NCI-H446 treated with DMSO at 0.1 percent for 48 hours (cell line): ENCODE results near the gene GTF3C5.
"Not testable (repeated sequence)": the region's sequence is repeated elsewhere in the genome, so short reads cannot be mapped to it uniquely, and the experiment has no call there.

Experiments
- DNase-seq: peaks from one replicate; lab custom pipeline; 2025; lab: John Stamatoyannopoulos, UW

The GTF3C5 gene

DNA sequence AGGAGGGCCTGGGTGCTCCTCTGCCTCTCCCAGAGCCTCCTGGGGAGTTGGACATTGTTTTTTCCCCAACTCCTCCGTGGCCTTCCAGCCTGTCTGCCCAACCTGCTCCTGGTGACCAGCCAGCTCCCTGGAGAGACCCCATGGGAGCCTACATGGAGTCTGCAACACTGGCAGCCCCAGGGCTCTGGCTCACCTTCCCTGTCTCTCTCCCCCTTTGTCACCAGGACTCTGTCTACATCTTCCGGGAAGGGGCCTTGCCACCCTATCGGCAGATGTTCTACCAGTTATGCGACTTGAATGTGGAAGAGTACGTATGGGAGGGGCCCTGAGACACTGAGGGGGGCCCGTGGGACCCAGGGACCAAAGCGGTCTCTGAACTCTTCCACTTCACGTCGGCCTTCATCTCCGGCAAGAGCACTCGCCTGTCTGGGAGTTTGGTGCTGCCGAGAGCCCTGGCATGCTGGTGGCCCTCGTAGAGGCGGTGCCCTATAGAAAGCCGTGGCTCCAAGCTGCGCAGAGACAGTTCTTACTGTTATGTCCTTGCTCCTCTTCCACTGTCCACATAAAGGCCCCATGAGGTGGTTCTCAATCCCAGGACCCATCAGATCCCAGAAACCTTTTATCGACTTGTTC lies 25.1 kb downstream of the GTF3C5 start:
- DNase-seq: no peak

DNA sequence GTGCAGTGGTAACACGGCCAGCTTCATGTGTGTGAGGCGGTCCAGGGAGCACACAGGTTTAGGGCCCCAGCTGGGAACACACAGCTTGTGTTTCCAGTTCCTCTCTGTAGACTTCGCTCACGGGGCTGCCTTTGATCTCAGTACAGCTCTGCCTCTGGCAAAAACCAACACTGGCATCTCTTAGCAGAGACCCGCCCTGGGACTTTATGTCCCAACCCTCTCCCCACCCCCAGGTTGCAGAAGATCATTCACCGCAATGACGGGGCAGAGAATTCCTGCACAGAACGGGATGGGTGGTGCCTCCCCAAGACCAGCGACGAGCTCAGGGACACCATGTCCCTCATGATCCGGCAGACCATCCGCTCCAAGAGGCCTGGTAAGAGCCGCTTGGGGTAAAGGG lies 25.7 kb downstream of the GTF3C5 start:
- no peak for DNase-seq

DNA sequence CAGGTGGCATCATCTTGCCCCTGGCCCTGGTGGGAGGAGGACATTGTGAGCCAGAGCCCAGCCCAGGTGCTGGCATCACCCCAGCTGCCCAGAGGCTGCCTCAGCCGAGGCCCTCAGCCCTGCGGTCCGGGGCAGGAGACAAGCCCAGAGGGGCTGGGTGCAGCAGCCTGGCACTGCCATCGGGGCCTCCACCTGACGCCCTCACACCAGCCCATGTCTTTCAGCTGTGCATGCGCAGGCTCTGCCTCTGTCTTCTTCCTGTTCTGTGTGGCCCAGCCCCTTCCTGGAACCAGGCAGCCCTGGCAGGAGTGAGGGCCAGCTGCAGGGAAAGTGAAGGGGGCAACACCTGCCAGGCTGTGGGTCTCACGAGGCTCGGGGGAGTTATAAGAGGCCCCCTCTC lies 26.2 kb downstream of the GTF3C5 start:
- no peak for DNase-seq

DNA sequence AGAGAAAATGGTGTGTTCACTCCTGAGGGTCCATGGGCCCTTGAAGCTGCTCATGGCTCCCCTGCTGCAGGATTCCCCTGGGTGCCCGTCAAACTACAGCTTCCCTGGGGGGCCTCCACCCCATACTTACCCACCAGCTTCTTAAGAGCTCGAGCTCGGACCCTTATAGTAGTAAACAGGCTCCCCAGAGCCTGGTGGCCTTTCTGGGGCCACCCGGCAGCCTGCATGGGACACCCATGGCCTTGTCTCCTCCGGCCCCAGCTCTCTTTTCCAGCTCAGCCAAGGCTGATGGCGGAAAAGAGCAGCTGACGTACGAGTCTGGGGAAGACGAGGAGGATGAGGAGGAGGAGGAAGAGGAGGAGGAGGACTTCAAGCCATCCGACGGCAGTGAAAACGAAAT lies 26.8 kb downstream of the GTF3C5 start:
- DNase-seq: no peak

DNA sequence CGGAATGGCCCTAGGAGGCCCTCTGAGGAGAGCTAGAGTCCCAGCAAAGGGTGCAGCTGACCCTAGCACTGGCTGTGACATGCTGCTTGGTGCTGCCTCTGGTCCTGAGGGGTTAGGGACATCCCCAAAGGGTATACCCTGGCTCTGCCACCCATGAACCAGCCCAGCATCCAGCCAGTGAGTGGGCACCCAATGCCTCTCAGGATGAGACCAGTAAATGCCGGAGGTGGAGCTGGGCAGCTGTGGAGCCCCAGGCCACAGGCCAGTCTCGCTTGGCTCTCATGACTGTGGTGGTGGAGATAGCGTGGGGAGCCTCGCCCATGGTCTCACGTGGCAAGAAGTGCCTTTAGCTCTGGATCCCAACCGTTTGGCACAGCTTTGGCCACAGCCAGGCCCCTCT lies 27.3 kb downstream of the GTF3C5 start:
- DNase-seq: no peak

DNA sequence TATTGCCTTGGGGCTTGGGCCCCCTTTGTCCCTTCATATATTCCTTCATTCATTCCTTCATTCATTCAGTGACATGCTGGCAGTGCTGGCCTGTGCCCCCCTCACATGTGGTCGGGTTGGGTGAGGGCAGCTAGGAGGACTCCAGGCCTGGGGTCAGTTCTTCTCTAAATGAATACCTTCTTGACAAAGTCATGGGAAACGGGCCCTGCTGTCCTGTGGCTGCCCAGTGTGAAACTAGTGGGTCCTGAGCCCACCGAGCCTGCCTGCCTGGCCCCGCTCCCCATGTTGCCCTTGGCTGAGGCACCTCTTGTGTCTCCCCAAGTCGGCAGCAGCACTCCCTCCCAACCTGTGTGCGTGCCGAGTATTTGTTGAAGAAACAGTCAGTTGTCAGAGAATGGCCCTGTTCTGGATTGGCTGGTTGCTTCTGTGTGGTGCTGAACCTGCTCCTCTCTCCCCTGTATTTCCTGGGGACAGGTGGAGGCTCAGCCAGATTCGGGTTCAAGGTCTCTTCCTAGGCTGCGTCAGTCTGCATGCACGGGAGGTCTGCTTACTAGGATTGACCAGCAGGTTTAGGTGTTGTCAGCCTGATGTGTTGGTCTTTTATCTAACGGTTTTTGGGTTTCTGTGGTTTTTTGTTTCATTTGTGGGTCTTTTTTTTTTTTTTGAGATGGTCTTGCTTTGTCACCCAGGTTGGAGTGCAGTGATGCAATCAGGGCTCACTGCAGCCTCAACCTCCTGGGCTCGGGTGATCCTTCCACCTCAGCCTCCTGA lies 27.9 kb downstream of the GTF3C5 start:
- no peak for DNase-seq

DNA sequence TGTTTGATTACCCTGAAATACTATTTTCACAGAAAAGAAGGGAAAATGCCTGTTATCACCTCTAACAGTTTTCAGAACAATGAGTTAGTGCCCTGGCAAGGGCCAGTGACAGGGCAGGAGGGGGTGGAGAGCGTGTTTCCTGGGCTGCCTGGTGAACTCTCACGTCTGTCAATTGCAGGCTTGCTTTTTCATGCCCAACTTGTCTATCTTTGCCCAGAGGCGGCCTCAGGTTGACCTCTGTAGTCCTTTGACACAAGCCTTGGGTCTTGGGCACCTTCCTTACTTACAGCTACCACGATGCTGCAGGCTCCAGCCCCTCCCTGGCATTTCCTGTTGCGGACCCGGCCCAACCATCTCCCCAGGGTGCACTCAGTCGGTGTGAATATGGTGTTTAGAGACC lies 28.8 kb downstream of the GTF3C5 start:
- DNase-seq: no peak

DNA sequence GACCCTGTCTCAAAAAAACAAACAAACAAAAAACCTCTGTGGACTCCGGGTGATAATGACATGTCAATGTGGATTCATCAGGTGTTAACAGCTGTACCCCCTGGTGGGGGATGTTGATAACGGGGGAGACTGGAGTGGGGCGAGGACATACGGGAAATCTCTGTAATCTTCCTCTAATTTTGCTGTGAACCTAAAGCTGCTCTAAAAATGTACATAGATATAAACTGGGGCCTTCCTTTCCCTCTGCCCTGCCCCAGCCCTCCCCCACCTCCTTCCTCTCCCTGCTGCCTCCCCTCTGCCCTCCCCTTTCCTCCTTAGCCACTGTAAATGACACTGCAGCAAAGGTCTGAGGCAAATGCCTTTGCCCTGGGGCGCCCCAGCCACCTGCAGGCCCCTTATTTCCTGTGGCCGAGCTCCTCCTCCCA lies 29.6 kb downstream of the GTF3C5 start:
- DNase-seq: no peak

DNA sequence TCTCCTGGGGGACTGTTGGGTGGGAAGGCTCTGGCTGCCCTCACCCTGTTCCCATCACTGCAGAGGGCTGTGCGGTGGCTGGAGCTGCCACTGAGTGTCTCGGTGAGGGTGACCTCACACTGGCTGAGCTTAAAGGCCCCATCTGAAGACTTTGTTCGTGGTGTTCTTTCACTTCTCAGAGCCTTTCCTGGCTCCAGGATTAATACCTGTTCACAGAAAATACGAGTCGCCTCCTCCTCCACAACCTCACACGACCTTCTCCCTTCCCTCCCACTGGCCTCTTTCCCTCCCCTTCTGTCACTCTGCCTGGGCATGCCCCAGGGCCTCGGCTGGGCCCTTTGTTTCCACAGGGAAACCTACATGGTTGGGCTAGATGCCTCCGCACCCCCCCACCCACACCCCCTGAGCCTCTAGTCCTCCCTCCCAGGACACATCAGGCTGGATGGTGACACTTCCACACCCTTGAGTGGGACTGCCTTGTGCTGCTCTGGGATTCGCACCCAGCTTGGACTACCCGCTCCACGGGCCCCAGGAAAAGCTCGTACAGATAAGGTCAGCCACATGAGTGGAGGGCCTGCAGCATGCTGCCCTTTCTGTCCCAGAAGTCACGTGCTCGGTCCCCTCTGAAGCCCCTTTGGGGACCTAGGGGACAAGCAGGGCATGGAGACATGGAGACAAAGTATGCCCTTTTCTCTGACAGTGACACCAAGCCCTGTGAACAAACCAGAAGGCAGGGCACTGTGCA lies 30.4 kb downstream of the GTF3C5 start:
- DNase-seq: not testable (repeated sequence)

DNA sequence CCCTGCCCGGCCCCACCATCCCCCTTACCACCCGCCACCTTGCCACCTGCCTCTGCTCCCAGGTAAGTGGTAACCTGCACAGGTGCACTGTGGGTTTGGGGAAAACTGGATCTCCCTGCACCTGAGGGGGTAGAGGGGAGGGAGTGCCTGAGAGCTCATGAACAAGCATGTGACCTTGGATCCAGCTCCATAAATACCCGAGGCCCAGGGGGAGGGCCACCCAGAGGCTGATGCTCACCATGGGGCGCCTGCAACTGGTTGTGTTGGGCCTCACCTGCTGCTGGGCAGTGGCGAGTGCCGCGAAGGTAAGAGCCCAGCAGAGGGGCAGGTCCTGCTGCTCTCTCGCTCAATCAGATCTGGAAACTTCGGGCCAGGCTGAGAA lies 31.0 kb downstream of the GTF3C5 start, which contains the start of gene CEL:
Gene CEL (plus strand): TSS at position 218 of the 382 bp plus-strand sequence. CDS start 22 bp downstream, at position 240.
- DNase-seq: not testable (repeated sequence)

DNA sequence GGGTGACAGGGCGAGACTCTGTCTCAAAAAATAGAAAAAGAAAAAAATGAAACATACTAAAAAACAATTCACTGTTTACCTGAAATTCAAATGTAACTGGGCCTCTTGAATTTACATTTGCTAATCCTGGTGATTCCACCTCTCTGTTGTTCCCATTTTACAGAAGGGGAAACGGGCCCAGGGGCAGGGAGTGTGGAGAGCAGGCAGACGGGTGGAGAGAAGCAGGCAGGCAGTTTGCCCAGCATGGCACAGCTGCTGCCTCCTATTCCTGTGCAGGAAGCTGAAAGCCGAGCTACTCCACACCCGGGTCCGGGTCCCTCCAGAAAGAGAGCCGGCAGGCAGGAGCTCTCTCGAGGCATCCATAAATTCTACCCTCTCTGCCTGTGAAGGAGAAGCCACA lies 31.8 kb downstream of the GTF3C5 start:
- DNase-seq: not testable (repeated sequence)

DNA sequence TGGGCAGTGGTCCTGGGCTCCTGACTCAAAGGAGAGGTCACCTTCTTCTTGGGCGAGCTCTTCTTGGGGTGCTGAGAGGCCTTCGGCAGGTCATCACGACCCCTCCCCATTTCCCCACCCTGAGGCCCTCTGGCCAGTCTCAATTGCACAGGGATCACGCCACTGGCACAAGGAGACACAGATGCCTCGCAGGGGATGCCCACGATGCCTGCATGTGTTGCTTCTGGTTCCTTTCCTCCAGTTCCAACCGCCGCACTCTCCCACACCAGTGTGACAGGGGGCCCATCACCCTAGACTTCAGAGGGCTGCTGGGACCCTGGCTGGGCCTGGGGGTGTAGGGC lies 32.3 kb downstream of the GTF3C5 start:
- no peak for DNase-seq

DNA sequence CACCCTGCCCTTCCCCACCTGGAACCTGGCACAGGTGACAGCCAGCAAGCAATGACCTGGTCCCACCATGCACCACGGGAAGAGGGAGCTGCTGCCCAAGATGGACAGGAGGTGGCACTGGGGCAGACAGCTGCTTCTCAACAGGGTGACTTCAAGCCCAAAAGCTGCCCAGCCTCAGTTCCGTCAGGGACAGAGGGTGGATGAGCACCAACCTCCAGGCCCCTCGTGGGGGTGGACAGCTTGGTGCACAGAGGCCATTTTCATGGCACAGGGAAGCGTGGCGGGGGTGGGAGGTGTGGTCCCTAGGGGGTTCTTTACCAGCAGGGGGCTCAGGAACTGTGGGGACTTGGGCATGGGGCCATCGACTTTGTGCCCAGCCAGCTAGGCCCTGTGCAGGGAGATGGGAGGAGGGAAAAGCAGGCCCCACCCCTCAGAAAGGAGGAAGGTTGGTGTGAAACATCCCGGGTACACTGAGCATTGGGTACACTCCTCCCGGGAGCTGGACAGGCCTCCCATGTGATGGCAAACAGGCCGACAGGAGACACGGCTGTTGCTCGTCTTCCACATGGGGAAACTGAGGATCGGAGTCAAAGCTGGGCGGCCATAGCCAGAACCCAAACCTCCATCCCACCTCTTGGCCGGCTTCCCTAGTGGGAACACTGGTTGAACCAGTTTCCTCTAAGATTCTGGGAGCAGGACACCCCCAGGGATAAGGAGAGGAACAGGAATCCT lies 32.9 kb downstream of the GTF3C5 start:
- DNase-seq: no peak

DNA sequence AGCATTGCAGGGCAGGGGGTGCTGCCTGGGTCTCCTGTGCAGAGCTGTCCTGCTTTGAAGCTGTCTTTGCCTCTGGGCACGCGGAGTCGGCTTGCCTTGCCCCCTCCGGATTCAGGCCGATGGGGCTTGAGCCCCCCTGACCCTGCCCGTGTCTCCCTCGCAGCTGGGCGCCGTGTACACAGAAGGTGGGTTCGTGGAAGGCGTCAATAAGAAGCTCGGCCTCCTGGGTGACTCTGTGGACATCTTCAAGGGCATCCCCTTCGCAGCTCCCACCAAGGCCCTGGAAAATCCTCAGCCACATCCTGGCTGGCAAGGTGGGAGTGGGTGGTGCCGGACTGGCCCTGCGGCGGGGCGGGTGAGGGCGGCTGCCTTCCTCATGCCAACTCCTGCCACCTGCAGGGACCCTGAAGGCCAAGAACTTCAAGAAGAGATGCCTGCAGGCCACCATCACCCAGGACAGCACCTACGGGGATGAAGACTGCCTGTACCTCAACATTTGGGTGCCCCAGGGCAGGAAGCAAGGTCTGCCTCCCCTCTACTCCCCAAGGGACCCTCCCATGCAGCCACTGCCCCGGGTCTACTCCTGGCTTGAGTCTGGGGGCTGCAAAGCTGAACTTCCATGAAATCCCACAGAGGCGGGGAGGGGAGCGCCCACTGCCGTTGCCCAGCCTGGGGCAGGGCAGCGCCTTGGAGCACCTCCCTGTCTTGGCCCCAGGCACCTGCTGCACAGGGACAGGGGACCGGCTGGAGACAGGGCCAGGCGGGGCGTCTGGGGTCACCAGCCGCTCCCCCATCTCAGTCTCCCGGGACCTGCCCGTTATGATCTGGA lies 33.7 kb downstream of the GTF3C5 start:
- DNase-seq: no peak

DNA sequence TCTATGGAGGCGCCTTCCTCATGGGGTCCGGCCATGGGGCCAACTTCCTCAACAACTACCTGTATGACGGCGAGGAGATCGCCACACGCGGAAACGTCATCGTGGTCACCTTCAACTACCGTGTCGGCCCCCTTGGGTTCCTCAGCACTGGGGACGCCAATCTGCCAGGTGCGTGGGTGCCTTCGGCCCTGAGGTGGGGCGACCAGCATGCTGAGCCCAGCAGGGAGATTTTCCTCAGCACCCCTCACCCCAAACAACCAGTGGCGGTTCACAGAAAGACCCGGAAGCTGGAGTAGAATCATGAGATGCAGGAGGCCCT lies 34.2 kb downstream of the GTF3C5 start:
- no peak for DNase-seq

DNA sequence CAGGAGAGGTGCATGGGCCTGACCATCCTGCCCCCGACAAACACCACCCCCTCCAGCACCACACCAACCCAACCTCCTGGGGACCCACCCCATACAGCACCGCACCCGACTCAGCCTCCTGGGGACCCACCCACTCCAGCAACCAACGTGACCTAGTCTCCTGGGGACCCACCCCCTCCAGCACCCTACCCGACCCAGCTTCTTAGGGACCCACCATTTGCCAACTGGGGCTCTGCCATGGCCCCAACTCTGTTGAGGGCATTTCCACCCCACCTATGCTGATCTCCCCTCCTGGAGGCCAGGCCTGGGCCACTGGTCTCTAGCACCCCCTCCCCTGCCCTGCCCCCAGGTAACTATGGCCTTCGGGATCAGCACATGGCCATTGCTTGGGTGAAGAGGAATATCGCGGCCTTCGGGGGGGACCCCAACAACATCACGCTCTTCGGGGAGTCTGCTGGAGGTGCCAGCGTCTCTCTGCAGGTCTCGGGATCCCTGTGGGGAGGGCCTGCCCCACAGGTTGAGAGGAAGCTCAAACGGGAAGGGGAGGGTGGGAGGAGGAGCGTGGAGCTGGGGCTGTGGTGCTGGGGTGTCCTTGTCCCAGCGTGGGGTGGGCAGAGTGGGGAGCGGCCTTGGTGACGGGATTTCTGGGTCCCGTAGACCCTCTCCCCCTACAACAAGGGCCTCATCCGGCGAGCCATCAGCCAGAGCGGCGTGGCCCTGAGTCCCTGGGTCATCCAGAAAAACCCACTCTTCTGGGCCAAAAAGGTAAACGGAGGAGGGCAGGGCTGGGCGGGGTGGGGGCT lies 35.6 kb downstream of the GTF3C5 start:
- no peak for DNase-seq

DNA sequence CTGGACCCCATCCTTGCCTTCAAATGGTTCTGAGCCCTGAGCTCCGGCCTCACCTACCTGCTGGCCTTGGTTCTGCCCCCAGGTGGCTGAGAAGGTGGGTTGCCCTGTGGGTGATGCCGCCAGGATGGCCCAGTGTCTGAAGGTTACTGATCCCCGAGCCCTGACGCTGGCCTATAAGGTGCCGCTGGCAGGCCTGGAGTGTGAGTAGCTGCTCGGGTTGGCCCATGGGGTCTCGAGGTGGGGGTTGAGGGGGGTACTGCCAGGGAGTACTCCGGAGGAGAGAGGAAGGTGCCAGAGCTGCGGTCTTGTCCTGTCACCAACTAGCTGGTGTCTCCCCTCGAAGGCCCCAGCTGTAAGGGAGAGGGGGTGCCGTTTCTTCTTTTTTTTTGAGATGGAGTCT lies 36.2 kb downstream of the GTF3C5 start:
- DNase-seq: no peak

DNA sequence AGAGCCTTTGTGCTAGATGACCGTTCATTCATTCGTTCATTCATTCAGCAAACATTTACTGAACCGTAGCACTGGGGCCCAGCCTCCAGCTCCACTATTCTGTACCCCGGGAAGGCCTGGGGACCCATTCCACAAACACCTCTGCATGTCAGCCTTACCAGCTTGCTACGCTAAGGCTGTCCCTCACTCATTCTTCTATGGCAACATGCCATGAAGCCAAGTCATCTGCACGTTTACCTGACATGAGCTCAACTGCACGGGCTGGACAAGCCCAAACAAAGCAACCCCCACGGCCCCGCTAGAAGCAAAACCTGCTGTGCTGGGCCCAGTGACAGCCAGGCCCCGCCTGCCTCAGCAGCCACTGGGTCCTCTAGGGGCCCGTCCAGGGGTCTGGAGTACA lies 37.0 kb downstream of the GTF3C5 start:
- DNase-seq: no peak

DNA sequence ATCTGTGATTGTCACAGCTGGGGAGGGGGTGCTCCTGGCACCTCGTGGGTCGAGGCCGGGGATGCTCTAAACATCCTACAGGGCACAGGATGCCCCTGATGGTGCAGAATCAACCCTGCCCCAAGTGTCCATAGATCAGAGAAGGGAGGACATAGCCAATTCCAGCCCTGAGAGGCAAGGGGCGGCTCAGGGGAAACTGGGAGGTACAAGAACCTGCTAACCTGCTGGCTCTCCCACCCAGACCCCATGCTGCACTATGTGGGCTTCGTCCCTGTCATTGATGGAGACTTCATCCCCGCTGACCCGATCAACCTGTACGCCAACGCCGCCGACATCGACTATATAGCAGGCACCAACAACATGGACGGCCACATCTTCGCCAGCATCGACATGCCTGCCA lies 37.6 kb downstream of the GTF3C5 start:
- DNase-seq: not testable (repeated sequence)

DNA sequence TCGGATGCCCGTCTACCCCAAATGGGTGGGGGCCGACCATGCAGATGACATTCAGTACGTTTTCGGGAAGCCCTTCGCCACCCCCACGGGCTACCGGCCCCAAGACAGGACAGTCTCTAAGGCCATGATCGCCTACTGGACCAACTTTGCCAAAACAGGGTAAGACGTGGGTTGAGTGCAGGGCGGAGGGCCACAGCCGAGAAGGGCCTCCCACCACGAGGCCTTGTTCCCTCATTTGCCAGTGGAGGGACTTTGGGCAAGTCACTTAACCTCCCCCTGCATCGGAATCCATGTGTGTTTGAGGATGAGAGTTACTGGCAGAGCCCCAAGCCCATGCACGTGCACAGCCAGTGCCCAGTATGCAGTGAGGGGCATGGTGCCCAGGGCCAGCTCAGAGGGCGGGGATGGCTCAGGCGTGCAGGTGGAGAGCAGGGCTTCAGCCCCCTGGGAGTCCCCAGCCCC lies 39.7 kb downstream of the GTF3C5 start:
- not testable (repeated sequence) for DNase-seq

DNA sequence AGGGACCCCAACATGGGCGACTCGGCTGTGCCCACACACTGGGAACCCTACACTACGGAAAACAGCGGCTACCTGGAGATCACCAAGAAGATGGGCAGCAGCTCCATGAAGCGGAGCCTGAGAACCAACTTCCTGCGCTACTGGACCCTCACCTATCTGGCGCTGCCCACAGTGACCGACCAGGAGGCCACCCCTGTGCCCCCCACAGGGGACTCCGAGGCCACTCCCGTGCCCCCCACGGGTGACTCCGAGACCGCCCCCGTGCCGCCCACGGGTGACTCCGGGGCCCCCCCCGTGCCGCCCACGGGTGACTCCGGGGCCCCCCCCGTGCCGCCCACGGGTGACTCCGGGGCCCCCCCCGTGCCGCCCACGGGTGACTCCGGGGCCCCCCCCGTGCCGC lies 40.2 kb downstream of the GTF3C5 start:
- not testable (repeated sequence) for DNase-seq
